H1 (cell line): ENCODE results near the gene STK40. TPM values are rescaled to one million over a fixed set of nuclear protein-coding genes. Genes with fewer than 3 reads are reported as not detected.

Source experiments
- CTCF ChIA-PET: fragments of 300-600 bp; sonication (Branson Sonifier 250); formaldehyde crosslinking; loops from one replicate; lab custom pipeline; 2021; ENCODE audit not compliant: partially characterized antibody; lab: Charles Lee
- POLR2A ChIA-PET: fragments of 300-600 bp; sonication (Branson Sonifier 250); formaldehyde crosslinking; loops from one replicate; lab custom pipeline; 2021; ENCODE audit warnings: inconsistent platforms; ENCODE audit not compliant: partially characterized antibody; lab: Charles Lee
- DNase-seq, 2 experiments: peaks; one replicate each; pipeline versions ENCODE4 v3.0.0 to v3.0.0-alpha.2; 2010 to 2022; ENCODE audit warnings: low spot score in 2 of 2, low read depth in 1 of 2, mixed read lengths in 1 of 2
- FAIRE-seq: peaks from 2 replicates; lab custom pipeline; 2011; peaks lifted over from hg19 to GRCh38; lab: Jason Lieb, UNC
- H2AFZ ChIP-seq: 2 replicates; pipeline ENCODE4 v1.8.1; 2012; ENCODE audit warnings: low read length, inconsistent platforms
- H2AK5ac ChIP-seq: 2 replicates; pipeline ENCODE4 v1.6.1; 2013; ENCODE audit warnings: low read depth, low read length
- H2BK120ac ChIP-seq: replicated peaks from 2 replicates; pipeline ENCODE3; 2013; ENCODE audit warnings: low read depth, low read length, inconsistent platforms
- H2BK12ac ChIP-seq: 2 replicates; pipeline ENCODE4 v1.6.1; 2013; ENCODE audit warnings: low read depth, low read length
- H2BK15ac ChIP-seq: 2 replicates; pipeline ENCODE4 v1.6.1; 2013; ENCODE audit warnings: low read length
- H2BK20ac ChIP-seq: 2 replicates; pipeline ENCODE4 v1.6.1; 2013; ENCODE audit warnings: low read length
- H2BK5ac ChIP-seq: 2 replicates; pipeline ENCODE4 v1.6.1; 2013; ENCODE audit warnings: low read depth, low read length
- H3K14ac ChIP-seq: 2 replicates; pipeline ENCODE4 v1.6.1; 2013; ENCODE audit warnings: inconsistent platforms; ENCODE audit not compliant: insufficient read length
- H3K18ac ChIP-seq: 2 replicates; pipeline ENCODE4 v1.6.1; 2013; ENCODE audit warnings: low read length; ENCODE audit errors: extremely low read depth
- H3K23ac ChIP-seq: 2 replicates; pipeline ENCODE4 v1.6.1; 2013; ENCODE audit warnings: inconsistent platforms; ENCODE audit not compliant: insufficient read length
- H3K23me2 ChIP-seq: 2 replicates; pipeline ENCODE4 v1.6.1; 2013; ENCODE audit warnings: low read depth, low read length
- H3K27ac ChIP-seq: 2 replicates; pipeline ENCODE4 v1.6.1; 2011; ENCODE audit warnings: low read depth, low read length, inconsistent platforms
- H3K27me3 ChIP-seq, 4 experiments: replicated peaks in 1 of 4; 1 replicate in 1 of 4; 2 replicates in 3 of 4; pipeline versions ENCODE4 v1.6.1 to v1.8.1; 2011 to 2013; ENCODE audit warnings: low read length in 3 of 4, mild to moderate bottlenecking in 3 of 4, inconsistent platforms in 2 of 4, mixed read lengths in 2 of 4, moderate library complexity in 1 of 4; ENCODE audit not compliant: control insufficient read depth in 3 of 4, insufficient read depth in 3 of 4; ENCODE audit errors: extremely low read depth in 1 of 4
- H3K36me3 ChIP-seq, 4 experiments: 2 replicates each; pipeline versions ENCODE4 v1.6.1 to v1.8.1; 2011 to 2013; ENCODE audit warnings: mild to moderate bottlenecking in 4 of 4, low read length in 3 of 4, moderate library complexity in 2 of 4, control low read depth in 1 of 4, inconsistent platforms in 1 of 4; ENCODE audit not compliant: insufficient read depth in 4 of 4, control insufficient read depth in 2 of 4
- H3K4ac ChIP-seq: replicated peaks from 2 replicates; pipeline ENCODE3; 2013; ENCODE audit warnings: low read length, low read depth, mixed read lengths, inconsistent platforms; ENCODE audit not compliant: insufficient read length
- H3K4me1 ChIP-seq, 4 experiments: replicated peaks in 1 of 4; 1 replicate in 1 of 4; 2 replicates in 3 of 4; pipeline versions ENCODE4 v1.6.1 to v1.8.1; 2011 to 2013; ENCODE audit warnings: low read length in 3 of 4, inconsistent platforms in 2 of 4, mixed read lengths in 1 of 4; ENCODE audit not compliant: insufficient read depth in 4 of 4, control insufficient read depth in 3 of 4
- H3K4me2 ChIP-seq, 2 experiments: 2 replicates each; pipeline versions ENCODE4 v1.6.1 to v1.8.1; 2011 to 2013; ENCODE audit warnings: low read depth in 2 of 2, low read length in 2 of 2, control low read depth in 1 of 2, inconsistent platforms in 1 of 2, mild to moderate bottlenecking in 1 of 2; ENCODE audit not compliant: insufficient read depth in 1 of 2
- H3K4me3 ChIP-seq, 4 experiments: fragments of 200-600, 300-600 bp in 1 of 4; sonication (generic), shearing (Covaris generic), sonication (Bioruptor Twin) in 1 of 4; 2 replicates each; pipeline versions ENCODE4 v1.5.1 to v1.8.1; 2011 to 2016; ENCODE audit warnings: low read length in 4 of 4, low read depth in 3 of 4, control low read depth in 2 of 4, inconsistent platforms in 2 of 4, mild to moderate bottlenecking in 2 of 4, mixed read lengths in 1 of 4, moderate library complexity in 1 of 4; ENCODE audit not compliant: insufficient read depth in 2 of 4; ENCODE audit errors: extremely low read depth in 1 of 4
- H3K56ac ChIP-seq: replicated peaks from 2 replicates; pipeline ENCODE3; 2013; ENCODE audit warnings: low read depth, mild to moderate bottlenecking, mixed read lengths, low read length, inconsistent platforms; ENCODE audit not compliant: insufficient read length
- H3K79me1 ChIP-seq: 2 replicates; pipeline ENCODE4 v1.6.1; 2013; ENCODE audit warnings: low read depth, low read length, control low read depth
- H3K79me2 ChIP-seq, 2 experiments: 2 replicates each; pipeline versions ENCODE4 v1.6.1 to v1.8.1; 2012 to 2013; ENCODE audit warnings: low read length in 2 of 2, mild to moderate bottlenecking in 2 of 2, inconsistent platforms in 1 of 2; ENCODE audit not compliant: insufficient read depth in 2 of 2, control insufficient read depth in 1 of 2
- H3K9ac ChIP-seq, 4 experiments: replicated peaks in 1 of 4; 1 replicate in 1 of 4; 2 replicates in 3 of 4; pipeline versions ENCODE4 v1.6.1 to v1.8.1; 2011 to 2013; ENCODE audit warnings: low read depth in 3 of 4, low read length in 3 of 4, control low read depth in 2 of 4, mild to moderate bottlenecking in 2 of 4, moderate library complexity in 2 of 4, inconsistent platforms in 1 of 4; ENCODE audit errors: extremely low read depth in 1 of 4
- H3K9me3 ChIP-seq, 2 experiments: 2 replicates each; pipeline versions ENCODE4 v1.6.1 to v1.8.1; 2012 to 2013; ENCODE audit warnings: mild to moderate bottlenecking in 2 of 2, moderate library complexity in 2 of 2, control low read depth in 1 of 2, inconsistent platforms in 1 of 2, low read depth in 1 of 2, low read length in 1 of 2, mixed read lengths in 1 of 2; ENCODE audit not compliant: insufficient read depth in 2 of 2
- H4K20me1 ChIP-seq, 2 experiments: replicated peaks in 1 of 2; 2 replicates each; pipeline versions ENCODE3 to v1.8.1; 2011 to 2013; ENCODE audit warnings: inconsistent platforms in 2 of 2, low read length in 2 of 2, mild to moderate bottlenecking in 1 of 2; ENCODE audit not compliant: insufficient read depth in 2 of 2, control insufficient read depth in 1 of 2
- H4K5ac ChIP-seq: 2 replicates; pipeline ENCODE4 v1.6.1; 2013; ENCODE audit warnings: low read length, low read depth, mixed read lengths, inconsistent platforms; ENCODE audit not compliant: insufficient read length
- H4K8ac ChIP-seq: 2 replicates; pipeline ENCODE4 v1.8.0; 2013; ENCODE audit warnings: mild to moderate bottlenecking, moderate library complexity, low read length, inconsistent platforms; ENCODE audit not compliant: insufficient read depth; ENCODE audit errors: extremely low read depth
- H4K91ac ChIP-seq: replicated peaks from 2 replicates; pipeline ENCODE3; 2013; ENCODE audit warnings: low read length, mixed read lengths, inconsistent platforms; ENCODE audit not compliant: insufficient read length
- CBX8 ChIP-seq: fragments of 300-800, 300-1000 bp; sonication (generic); IDR thresholded peaks from 2 replicates; pipeline ENCODE4 v1.7.1; 2016; ENCODE audit warnings: low read depth, low read length, borderline replicate concordance
- EP300 ChIP-seq, 2 experiments: IDR thresholded peaks; 1 replicate in 1 of 2; 2 replicates in 1 of 2; pipeline ENCODE4 v1.6.1; 2011 to 2012; ENCODE audit warnings: low read depth in 2 of 2, low read length in 2 of 2, mild to moderate bottlenecking in 2 of 2, borderline replicate concordance in 1 of 2, inconsistent platforms in 1 of 2, moderate library complexity in 1 of 2
- POLR2A ChIP-seq, 2 experiments: IDR thresholded peaks; 1 replicate in 1 of 2; 2 replicates in 1 of 2; pipeline ENCODE4 v1.6.1; 2011; ENCODE audit warnings: low read depth in 2 of 2, low read length in 2 of 2, mild to moderate bottlenecking in 2 of 2; ENCODE audit errors: control extremely low read depth in 1 of 2
- POLR2AphosphoS5 ChIP-seq: IDR thresholded peaks from 2 replicates; pipeline ENCODE4 v1.6.1; 2011; ENCODE audit warnings: low read depth, low read length
- RBBP5 ChIP-seq: IDR thresholded peaks from 2 replicates; pipeline ENCODE4 v1.7.1; 2012; ENCODE audit warnings: low read depth, mild to moderate bottlenecking, inconsistent platforms, low read length, moderate library complexity, borderline replicate concordance
- RNF2 ChIP-seq: fragments of 200-900, 300-1000 bp; sonication (generic); IDR thresholded peaks from 2 replicates; pipeline ENCODE4 v1.7.1; 2016; ENCODE audit warnings: borderline replicate concordance, low read depth, mild to moderate bottlenecking, antibody characterized with exemption, low read length; ENCODE audit not compliant: poor library complexity, severe bottlenecking; ENCODE audit errors: missing control alignments
- SAP30 ChIP-seq: fragments of 300-600 bp; sonication (generic); IDR thresholded peaks from 2 replicates; pipeline ENCODE4 v1.7.1; 2012; ENCODE audit warnings: low read length, moderate library complexity, mild to moderate bottlenecking, inconsistent platforms; ENCODE audit not compliant: insufficient read depth, insufficient replicate concordance
- SP1 ChIP-seq: IDR thresholded peaks from 2 replicates; pipeline ENCODE4 v1.6.1; 2011; ENCODE audit warnings: low read depth, low read length
- SP2 ChIP-seq: IDR thresholded peaks from 2 replicates; pipeline ENCODE4 v1.6.1; 2012; ENCODE audit warnings: mild to moderate bottlenecking, low read length, inconsistent platforms
- TBP ChIP-seq: IDR thresholded peaks from 2 replicates; pipeline ENCODE4 v1.6.1; 2011; ENCODE audit warnings: low read depth, low read length, improper control_type of control experiment
- WGBS, 2 experiments: shearing (Covaris generic) in 1 of 2; methylation state at CpG; one replicate each; pipeline versions ENCODE4 v1.1.6 to v1.1.7; 2013 to 2015; ENCODE audit warnings: low lambda C conversion rate in 2 of 2, mixed read lengths in 2 of 2, inconsistent platforms in 1 of 2, low coverage in 1 of 2, missing lambda C conversion rate in 1 of 2; ENCODE audit not compliant: insufficient replicate concordance in 2 of 2, insufficient coverage in 1 of 2, insufficient read length in 1 of 2; ENCODE audit errors: extremely low coverage in 1 of 2, missing lambda C conversion rate in 1 of 2; 5-methylcytosine and 5-hydroxymethylcytosine counted together
- polyA plus RNA-seq, 7 experiments: library from polyadenylated mRNA; depleted of rRNA in 3 of 7; stranded (reverse) in 5 of 7; unstranded in 2 of 7; fragments of >200 nt in 5 of 7; fragments of 200-250 nt in 2 of 7; gene quantifications; 1 replicate in 5 of 7; 2 replicates in 1 of 7; 4 replicates in 1 of 7; pipeline versions ENCODE4 v1.2.1 to v1.2.3, GENCODE V29; 2011 to 2013; ENCODE audit warnings: missing spikeins in 2 of 7, mixed read lengths in 2 of 7
- total RNA-seq: library from RNA; stranded (reverse); fragmentation: NEBNext Ultra II Directional; extraction: Animal tissue kit (Norgen Biotek cat#: 25700); gene quantifications from 2 replicates; pipeline ENCODE4 v1.2.1, GENCODE V29; 2021

The STK40 gene
- total and polyA plus RNA-seq, 2 of the 8 experiments (the other 6 are each of a cell fraction or from before 2014, with no cell fraction given) = 13.6 to 28.6 TPM

- no peak overlapping the region for H2BK12ac ChIP-seq
- no peak overlapping the region for H4K91ac ChIP-seq
- no peak overlapping the region for H2AK5ac ChIP-seq
- no peak overlapping the region for H4K5ac ChIP-seq
- no peak overlapping the region for H2BK20ac ChIP-seq
- H3K9ac ChIP-seq = peak overlapping the region; percentile 58 to 68 (median 64)
- H3K79me2 ChIP-seq = peaks cover 6 to 50% of the 10 kb centered on the region in 2 experiments
- H3K23me2 ChIP-seq = peaks cover 9% of the 10 kb centered on the region; the same call in 1 of the 2 replicates
- H2BK5ac ChIP-seq = 0 out of 2 replicates have a peak overlapping the region, but pooled peaks have one; percentile 3
- H3K18ac ChIP-seq = no peak overlapping the region
- H3K27me3 ChIP-seq = no peaks in the 10 kb centered on the region
- no peak overlapping the region for H3K56ac ChIP-seq
- H3K4me3 ChIP-seq = peak overlapping the region; percentile 71 to 94 (median 92)
- FAIRE-seq (no peak), DNase-seq (peak in 1 of 2 experiments; percentile 65)
- no peak overlapping the region for H3K14ac ChIP-seq
- H2BK120ac ChIP-seq = no peak overlapping the region
- no peak overlapping the region for H3K4ac ChIP-seq
- ChIA-PET CTCF (interaction anchor here (0.7 to 9.8 kb wide), 8 partner anchors 12 to 84 kb away, joined by 3 to 90 read pairs (median 4); no protein-coding TSS in a partner anchor), POLR2A (interaction anchor here (0.6 to 3.6 kb wide), 10 partner anchors 16 to 1249 kb away, joined by 3 to 40 read pairs (median 3); partner anchors contain the start of genes EVA1B and MRPS15)
- peaks cover 2 to 17% of the 10 kb centered on the region in 2 experiments for H4K20me1 ChIP-seq
- no peaks in the 10 kb centered on the region for H3K36me3 ChIP-seq
- H4K8ac ChIP-seq = no peak overlapping the region
- H3K4me2 ChIP-seq = peak overlapping the region; percentile 74 to 95
- peaks cover 9% of the 10 kb centered on the region; the same call in 1 of the 2 replicates for H3K79me1 ChIP-seq
- H3K27ac ChIP-seq = 0 out of 2 replicates have a peak overlapping the region, but pooled peaks have one; percentile 6
- WGBS, 2 experiments = 4% methylated on average over 25 of the region's 25 CpGs; no CpG with 5 or more reads in 1 of the 2 experiments
- H2BK15ac ChIP-seq = no peak overlapping the region
- H3K9me3 ChIP-seq = no peaks in the 10 kb centered on the region
- H2AFZ ChIP-seq = no peak overlapping the region
- peaks cover 6 to 17% (median 10%) of the 10 kb centered on the region in 4 experiments; a peak in 6 of 7 replicates for H3K4me1 ChIP-seq
- no peak overlapping the region for H3K23ac ChIP-seq
- peak; percentile 21; the same call in 1 of the 2 replicates for TF ChIP-seq TBP
- no peak for TF ChIP-seq SP2
- TF ChIP-seq RBBP5 = 0 out of 2 replicates have a peak, but pooled peaks have one; percentile 34
- 0 out of 3 replicates have a peak, but pooled peaks of 1 of the 2 experiments have one; percentile 4 for TF ChIP-seq POLR2A (IDR thresholded peaks at IDR 0.05; ENCODE audit: control extremely low read depth in 1 of 2, low read depth in 2 of 2, low read length in 2 of 2)
- TF ChIP-seq EP300 (IDR thresholded peaks at IDR 0.05; ENCODE audit: borderline replicate concordance in 1 of 2, low read depth in 2 of 2, low read length in 2 of 2) = no peak
- peak; percentile 42 for TF ChIP-seq SAP30
- TF ChIP-seq POLR2AphosphoS5 = no peak
- TF ChIP-seq SP1 = 0 out of 2 replicates have a peak, but pooled peaks have one; percentile 11
- TF ChIP-seq RNF2 = no peak
- no peak for TF ChIP-seq CBX8
These were observed 948 bp downstream of the STK40 start for GRCh38 chr1:36384542-36385409.
